Measurements from ENCODE around the gene PMEPA1.

Gene PMEPA1

GRCh38 chr20:57662456-57663240 is 47.2 kb downstream of the PMEPA1 start:
- TF ChIP-seq, protein P1, sequence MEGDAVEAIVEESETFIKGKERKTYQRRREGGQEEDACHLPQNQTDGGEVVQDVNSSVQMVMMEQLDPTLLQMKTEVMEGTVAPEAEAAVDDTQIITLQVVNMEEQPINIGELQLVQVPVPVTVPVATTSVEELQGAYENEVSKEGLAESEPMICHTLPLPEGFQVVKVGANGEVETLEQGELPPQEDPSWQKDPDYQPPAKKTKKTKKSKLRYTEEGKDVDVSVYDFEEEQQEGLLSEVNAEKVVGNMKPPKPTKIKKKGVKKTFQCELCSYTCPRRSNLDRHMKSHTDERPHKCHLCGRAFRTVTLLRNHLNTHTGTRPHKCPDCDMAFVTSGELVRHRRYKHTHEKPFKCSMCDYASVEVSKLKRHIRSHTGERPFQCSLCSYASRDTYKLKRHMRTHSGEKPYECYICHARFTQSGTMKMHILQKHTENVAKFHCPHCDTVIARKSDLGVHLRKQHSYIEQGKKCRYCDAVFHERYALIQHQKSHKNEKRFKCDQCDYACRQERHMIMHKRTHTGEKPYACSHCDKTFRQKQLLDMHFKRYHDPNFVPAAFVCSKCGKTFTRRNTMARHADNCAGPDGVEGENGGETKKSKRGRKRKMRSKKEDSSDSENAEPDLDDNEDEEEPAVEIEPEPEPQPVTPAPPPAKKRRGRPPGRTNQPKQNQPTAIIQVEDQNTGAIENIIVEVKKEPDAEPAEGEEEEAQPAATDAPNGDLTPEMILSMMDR (conservative IDR thresholded peaks at IDR 0.05; ENCODE audit: control insufficient read depth, insufficient read depth, low read depth, low read length): no peak
- no peak for DNase-seq (ENCODE audit: low read depth)
- no peak overlapping the region for H3K4me3 ChIP-seq (ENCODE audit: control insufficient read depth, low read depth, low read length)

DNA sequence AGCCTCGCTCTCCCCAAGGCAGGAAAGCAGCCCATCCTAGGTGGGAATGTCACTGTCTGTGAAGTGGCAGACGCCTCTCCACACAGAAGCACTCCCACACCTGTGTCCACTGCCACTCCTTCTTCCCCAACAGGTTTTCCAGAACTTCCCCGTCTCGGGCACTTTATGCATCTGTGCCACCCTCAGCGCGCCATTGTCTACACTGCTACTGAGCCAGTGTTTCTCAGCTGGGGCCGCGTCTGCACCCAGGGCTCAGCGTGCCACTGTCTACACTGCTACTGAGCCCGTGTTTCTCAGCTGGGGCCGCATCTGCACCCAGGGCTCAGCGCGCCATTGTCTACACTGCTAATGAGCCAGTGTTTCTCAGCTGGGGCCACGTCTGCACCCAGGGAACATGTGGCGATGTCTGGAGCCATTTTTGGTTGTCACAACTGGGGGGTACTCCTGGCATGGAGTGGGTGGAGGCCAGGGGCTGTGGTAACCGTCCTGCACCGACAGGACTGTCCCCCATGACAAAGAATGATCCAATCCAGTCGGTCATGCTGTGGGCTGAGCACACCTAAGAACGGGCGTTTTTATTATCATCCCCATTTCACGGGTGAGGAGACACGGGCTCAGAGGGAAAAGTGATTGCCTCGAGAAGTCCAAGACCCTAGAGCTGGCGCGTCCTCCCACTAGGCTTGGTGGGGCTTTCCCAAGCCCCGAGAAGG is 47.9 kb downstream of the PMEPA1 start:
- no peak for DNase-seq (ENCODE audit: low read depth)
- TF ChIP-seq, protein P1 (conservative IDR thresholded peaks at IDR 0.05; ENCODE audit: control insufficient read depth, insufficient read depth, low read depth, low read length): no peak
- H3K4me3 ChIP-seq (ENCODE audit: control insufficient read depth, low read depth, low read length): no peak overlapping the region

- no peak for DNase-seq (ENCODE audit: low read depth)
- TF ChIP-seq, protein P1 (conservative IDR thresholded peaks at IDR 0.05; ENCODE audit: control insufficient read depth, insufficient read depth, low read depth, low read length): no peak
- H3K4me3 ChIP-seq (ENCODE audit: control insufficient read depth, low read depth, low read length): no peak overlapping the region
These were observed 48.7 kb downstream of the PMEPA1 start for GRCh38 chr20:57660922-57661745.

DNA sequence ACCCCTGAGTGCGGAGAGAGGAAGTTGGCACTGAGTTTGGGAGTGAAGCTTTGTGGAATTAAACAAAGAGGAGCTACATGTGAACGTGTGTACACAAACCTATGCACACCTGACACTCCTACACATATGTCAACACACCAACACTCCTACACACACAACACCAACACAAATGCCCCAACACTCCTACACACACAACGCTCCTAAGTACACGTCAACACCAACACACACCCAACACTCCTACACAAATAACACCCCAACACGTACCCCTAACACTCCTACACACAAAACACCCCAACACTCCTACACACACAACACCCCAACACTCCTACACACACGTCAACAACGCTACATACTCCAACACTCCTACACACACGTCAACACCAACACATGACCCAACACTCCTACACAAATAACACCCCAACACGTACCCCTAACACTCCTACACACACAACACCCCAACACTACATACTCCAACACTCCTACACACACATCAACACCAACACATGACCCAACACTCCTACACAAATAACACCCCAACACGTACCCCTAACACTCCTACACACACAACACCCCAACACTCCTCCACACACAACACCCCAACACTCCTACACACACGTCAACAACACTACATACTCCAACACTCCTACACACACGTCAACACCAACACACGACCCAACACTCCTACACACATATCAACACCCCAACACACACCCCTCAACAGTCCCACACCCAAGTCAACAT is 49.5 kb downstream of the PMEPA1 start:
- H3K4me3 ChIP-seq (ENCODE audit: control insufficient read depth, low read depth, low read length): no peak overlapping the region
- TF ChIP-seq, protein P1 (conservative IDR thresholded peaks at IDR 0.05; ENCODE audit: control insufficient read depth, insufficient read depth, low read depth, low read length): no peak
- no peak for DNase-seq (ENCODE audit: low read depth)

DNA sequence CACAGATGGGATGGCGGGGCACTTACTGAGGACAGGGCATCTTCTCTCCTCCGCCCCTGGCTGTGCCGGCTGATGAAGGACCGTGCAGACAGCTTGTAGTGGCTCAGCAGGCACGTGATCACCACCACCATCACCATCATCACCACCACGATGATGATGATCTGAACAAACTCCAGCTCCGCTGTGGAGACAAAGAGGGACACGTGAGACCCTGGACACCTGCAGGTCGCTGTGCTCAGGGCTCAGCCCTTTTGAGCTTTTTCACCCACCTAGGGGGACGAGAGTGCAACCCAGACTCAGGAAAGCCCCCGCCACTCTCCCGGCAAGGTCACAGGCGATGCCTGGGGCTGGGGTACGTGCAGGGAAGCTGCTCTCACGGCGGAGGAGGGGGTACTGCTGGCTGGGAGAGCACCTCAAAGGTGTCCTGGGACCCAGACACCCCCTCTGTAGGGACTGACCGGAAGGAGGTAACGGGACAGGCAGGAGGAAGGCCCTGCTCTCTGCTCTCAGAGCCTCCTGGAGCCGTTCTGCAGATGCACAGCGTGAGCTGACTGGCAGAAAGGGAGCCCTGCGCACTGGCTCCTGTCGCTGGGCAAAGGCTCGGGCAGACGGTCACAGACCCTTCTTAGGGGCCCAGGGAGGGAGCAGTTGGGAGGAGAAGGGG is 50.2 kb downstream of the PMEPA1 start:
- no peak for DNase-seq (ENCODE audit: low read depth)
- TF ChIP-seq, protein P1 (conservative IDR thresholded peaks at IDR 0.05; ENCODE audit: control insufficient read depth, insufficient read depth, low read depth, low read length): no peak
- H3K4me3 ChIP-seq (ENCODE audit: control insufficient read depth, low read depth, low read length): no peak overlapping the region
